Psoas muscle (tissue), 8 donors: ENCODE measurements around the gene ADH7. TPM values are rescaled to one million over a fixed set of nuclear protein-coding genes. Genes with fewer than 3 reads are reported as not detected.
A peak's percentile ranks its signal among the peaks of the same experiment; 100 is the strongest.

Experiments
- ATAC-seq, 4 donors: fragments of 200-7000 bp; cut with Tn5 transposase; one replicate each; pipeline ENCODE4 v1.9.1; 2020; ENCODE audit warnings: moderate library complexity in 3 of 4, mild to moderate bottlenecking in 2 of 4
- DNase-seq, 2 donors: peaks; one replicate each; pipeline ENCODE4 v3.0.0-alpha.2; 2020
- H3K27ac ChIP-seq: fragments of 200-600 bp; one replicate; pipeline ENCODE4 v1.8.0; 2022
- H3K27me3 ChIP-seq, 3 donors: fragments of 200-600 bp in 1 of 3; one replicate each; pipeline versions ENCODE4 v1.6.1 to v1.8.0; 2013 to 2022; ENCODE audit warnings: low read length in 2 of 3, mild to moderate bottlenecking in 2 of 3, moderate library complexity in 1 of 3; ENCODE audit not compliant: insufficient read depth in 3 of 3
- H3K36me3 ChIP-seq, 2 donors: fragments of 200-600 bp in 1 of 2; one replicate each; pipeline versions ENCODE4 v1.6.1 to v1.8.0; 2013 to 2022; ENCODE audit warnings: low read depth in 1 of 2, mild to moderate bottlenecking in 1 of 2, moderate library complexity in 1 of 2; ENCODE audit not compliant: insufficient read depth in 1 of 2
- H3K4me1 ChIP-seq: fragments of 200-600 bp; one replicate; pipeline ENCODE4 v1.8.0; 2022
- H3K4me3 ChIP-seq: fragments of 200-600 bp; one replicate; pipeline ENCODE4 v1.8.0; 2022; ENCODE audit warnings: mild to moderate bottlenecking
- H3K9me3 ChIP-seq: fragments of 200-600 bp; one replicate; pipeline ENCODE4 v1.8.0; 2022
- WGBS, 3 donors: extraction: QIAGEN DNeasy Blood & Tissue Kit; methylation state at CpG; one replicate each; pipeline versions ENCODE4 v1.1.6 to v1.1.7; 2013; 5-methylcytosine and 5-hydroxymethylcytosine counted together
- intact Hi-C, 2 donors: fragments of 100-400 bp; cut with DNase I; formaldehyde crosslinking; loops; one replicate each; pipeline versions ENCODE4 v1.11.0 to v1.14.2; 2022
- polyA plus RNA-seq, 3 donors: library from polyadenylated mRNA; stranded (reverse); fragments of 200-250 nt; gene quantifications; one replicate each; pipeline ENCODE4 v1.2.3, GENCODE V29; 2013
- total RNA-seq, 4 donors: library from RNA; stranded (reverse); fragmentation: NEBNext Ultra II Directional in 2 of 4; extraction: Animal tissue kit (Norgen Biotek cat#: 25700) in 2 of 4; gene quantifications; one replicate each; pipeline versions ENCODE4 v1.2.1 to v1.2.4, GENCODE V29; 2021 to 2023
- TF ChIP-seq, protein P1 (sequence below): fragments of 200-600 bp; IDR thresholded peaks from one replicate; pipeline ENCODE4 v1.8.0; 2022; ENCODE audit warnings: antibody characterized with exemption
- donor health status: healthy with polysubstance abuse.
- donor health status: DM: no; HTN: no; CAD: no; lungs with moderate emphysema.
- donor health status: Bipolar disorder and iron deficiency.
- donor health status: healthy.
- donor health status: DM: yes; HTN: yes; CAD: no.
- donor health status: DM: no; HTN: no; CAD: no.
- donor health status: DM: no; HTN: no; CAD: no.
- donor health status: DM: yes; HTN: yes; CAD: no.

Gene ADH7
- total and polyA plus RNA-seq, 7 donors, result not detected

DNA sequence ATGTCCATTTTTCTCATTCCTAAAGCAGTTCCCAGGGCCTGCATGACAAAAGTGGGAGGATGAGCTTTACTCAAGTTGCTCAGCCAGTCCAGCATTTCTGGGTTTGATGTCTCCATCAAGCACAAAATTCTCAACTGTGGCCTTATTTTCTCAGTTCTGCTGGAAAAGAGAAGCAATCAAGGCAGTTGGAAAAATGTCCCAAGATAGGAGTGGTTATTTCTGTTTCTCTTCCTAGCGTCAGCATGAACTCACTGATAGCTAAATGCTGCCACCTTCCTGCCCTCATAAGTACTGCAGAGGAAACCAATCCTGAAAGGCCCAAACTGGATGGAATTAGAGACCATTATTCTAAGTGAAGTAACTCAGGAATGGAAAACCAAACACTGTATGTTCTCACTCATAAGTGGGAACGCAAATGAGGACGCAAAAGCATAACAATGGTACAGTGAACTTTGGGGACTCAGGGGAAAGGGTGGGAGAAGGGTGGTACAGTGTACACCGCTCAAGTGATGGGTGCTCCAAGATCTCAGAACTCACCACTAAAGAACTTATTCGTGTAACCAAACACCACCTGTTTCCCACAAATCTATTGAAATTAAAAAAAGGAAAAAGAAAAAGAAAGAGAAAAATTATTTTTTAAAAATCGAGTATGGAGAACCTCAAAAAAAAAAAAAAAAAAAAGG lies 29.6 kb downstream of the ADH7 start:
- intact Hi-C loops, result loop anchor here (1.0 to 5.0 kb wide), 3 partner anchors 203 to 287 kb away; no protein-coding TSS in a partner anchor
- no peak overlapping the region for H3K4me3 ChIP-seq
- peak; percentile 45 to 49 for DNase-seq
- H3K27me3 ChIP-seq, result no peaks in the 10 kb centered on the region
- ATAC-seq, result peak; percentile 77 to 90 (median 86)
- no peak overlapping the region for H3K27ac ChIP-seq
- H3K36me3 ChIP-seq, result no peaks in the 10 kb centered on the region
- H3K9me3 ChIP-seq, result no peaks in the 10 kb centered on the region
- peaks cover 10% of the 10 kb centered on the region for H3K4me1 ChIP-seq
- TF ChIP-seq, protein P1, sequence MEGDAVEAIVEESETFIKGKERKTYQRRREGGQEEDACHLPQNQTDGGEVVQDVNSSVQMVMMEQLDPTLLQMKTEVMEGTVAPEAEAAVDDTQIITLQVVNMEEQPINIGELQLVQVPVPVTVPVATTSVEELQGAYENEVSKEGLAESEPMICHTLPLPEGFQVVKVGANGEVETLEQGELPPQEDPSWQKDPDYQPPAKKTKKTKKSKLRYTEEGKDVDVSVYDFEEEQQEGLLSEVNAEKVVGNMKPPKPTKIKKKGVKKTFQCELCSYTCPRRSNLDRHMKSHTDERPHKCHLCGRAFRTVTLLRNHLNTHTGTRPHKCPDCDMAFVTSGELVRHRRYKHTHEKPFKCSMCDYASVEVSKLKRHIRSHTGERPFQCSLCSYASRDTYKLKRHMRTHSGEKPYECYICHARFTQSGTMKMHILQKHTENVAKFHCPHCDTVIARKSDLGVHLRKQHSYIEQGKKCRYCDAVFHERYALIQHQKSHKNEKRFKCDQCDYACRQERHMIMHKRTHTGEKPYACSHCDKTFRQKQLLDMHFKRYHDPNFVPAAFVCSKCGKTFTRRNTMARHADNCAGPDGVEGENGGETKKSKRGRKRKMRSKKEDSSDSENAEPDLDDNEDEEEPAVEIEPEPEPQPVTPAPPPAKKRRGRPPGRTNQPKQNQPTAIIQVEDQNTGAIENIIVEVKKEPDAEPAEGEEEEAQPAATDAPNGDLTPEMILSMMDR, result peak; percentile 96
- WGBS, 3 donors, result 36 to 38% (median 37%) methylated on average over 6 of the region's 6 CpGs

DNA sequence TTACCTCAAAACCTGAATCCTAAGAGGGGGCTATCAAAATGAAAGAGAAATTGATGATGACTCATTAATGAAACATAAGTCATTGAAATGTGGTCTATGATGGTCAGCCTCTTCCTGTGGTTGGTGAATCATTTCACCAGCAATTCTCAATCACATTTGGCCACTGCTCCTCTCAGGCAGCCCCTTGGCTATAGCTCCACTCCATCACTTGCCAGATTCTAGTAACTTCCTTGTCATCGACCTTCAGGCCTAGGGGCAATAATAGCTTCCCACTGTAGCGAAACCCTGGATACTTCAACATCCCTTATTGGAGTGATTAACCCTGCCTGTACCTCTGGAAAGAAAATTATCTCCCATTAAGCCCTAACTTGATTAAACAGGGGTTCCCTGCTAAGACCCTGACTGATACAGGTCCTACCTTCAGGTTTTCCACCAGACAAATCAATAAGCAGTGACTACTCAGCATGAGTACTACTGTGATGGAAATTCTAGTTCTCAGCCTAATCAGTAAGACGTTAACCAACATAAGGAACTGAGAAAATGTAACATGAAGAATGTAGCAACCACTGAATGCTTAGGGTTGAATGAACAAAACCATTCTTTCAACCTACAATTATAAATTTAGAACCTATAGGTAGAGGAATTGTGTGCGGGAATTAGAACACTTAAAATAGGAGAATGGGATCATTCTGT lies 30.4 kb downstream of the ADH7 start:
- 50 to 58% (median 52%) methylated on average over 4 of the region's 4 CpGs for WGBS, 3 donors
- ATAC-seq (peak; percentile 73 to 85 (median 74)), DNase-seq (peak in 1 of 2 donors; percentile 35)
- no peaks in the 10 kb centered on the region for H3K9me3 ChIP-seq
- TF ChIP-seq, protein P1, result no peak
- intact Hi-C loops, result loop anchor here (1.0 to 5.0 kb wide), 4 partner anchors 197 to 286 kb away; no protein-coding TSS in a partner anchor
- H3K4me1 ChIP-seq, result peaks cover 10% of the 10 kb centered on the region
- no peak overlapping the region for H3K4me3 ChIP-seq
- no peaks in the 10 kb centered on the region for H3K27me3 ChIP-seq
- peak overlapping the region; percentile 42 for H3K27ac ChIP-seq
- H3K36me3 ChIP-seq, result no peaks in the 10 kb centered on the region

DNA sequence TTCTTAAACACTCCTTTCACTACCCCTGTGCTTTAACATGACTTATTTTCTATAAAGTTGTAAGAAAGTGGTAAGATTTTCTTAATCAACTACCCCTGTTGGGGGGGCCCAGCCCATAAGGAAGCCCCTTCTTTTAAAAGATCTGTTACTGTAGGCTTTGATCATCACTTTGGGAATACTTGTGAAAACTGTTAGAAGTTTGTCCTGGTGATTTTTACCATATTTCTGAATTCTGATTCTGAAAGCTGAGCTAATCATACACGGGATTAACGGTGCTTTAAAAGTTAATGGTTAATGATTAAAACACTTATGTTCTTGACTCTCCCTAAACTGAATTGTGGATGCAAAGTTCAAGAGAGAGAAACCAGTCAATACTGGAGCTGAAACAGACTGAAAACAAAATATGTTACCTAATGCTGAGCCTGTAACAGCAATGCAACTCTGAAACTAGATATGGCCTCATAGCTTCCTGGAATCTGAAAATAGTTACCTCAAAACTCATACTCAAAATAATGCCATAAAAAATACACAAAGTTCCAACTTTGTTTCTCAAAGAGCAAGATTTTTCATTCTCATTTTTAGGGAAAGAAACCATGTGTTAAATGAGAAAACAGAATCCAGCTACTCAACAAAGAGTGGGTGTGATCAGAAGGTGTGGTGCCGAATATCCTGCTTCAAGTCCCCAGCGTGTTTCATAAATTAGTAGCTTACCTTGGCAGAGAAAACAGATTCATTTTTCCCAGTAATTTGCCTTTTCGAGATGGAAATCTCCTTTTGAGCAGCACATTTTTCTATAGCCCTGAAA lies 31.6 kb downstream of the ADH7 start:
- H3K4me3 ChIP-seq, result no peak overlapping the region
- DNase-seq (no peak), ATAC-seq (peak in 3 of 4 donors; percentile 38 to 50 (median 39))
- intact Hi-C loops, result loop anchor here in 1 of 2 donors (2.0 to 5.0 kb wide), 2 partner anchors 196 to 285 kb away; no protein-coding TSS in a partner anchor
- 66 to 72% (median 68%) methylated on average over 5 of the region's 5 CpGs for WGBS, 3 donors
- no peaks in the 10 kb centered on the region for H3K9me3 ChIP-seq
- H3K27ac ChIP-seq, result peak overlapping the region; percentile 19
- no peaks in the 10 kb centered on the region for H3K36me3 ChIP-seq
- TF ChIP-seq, protein P1, result no peak
- peaks cover 10% of the 10 kb centered on the region for H3K4me1 ChIP-seq
- no peaks in the 10 kb centered on the region for H3K27me3 ChIP-seq

DNA sequence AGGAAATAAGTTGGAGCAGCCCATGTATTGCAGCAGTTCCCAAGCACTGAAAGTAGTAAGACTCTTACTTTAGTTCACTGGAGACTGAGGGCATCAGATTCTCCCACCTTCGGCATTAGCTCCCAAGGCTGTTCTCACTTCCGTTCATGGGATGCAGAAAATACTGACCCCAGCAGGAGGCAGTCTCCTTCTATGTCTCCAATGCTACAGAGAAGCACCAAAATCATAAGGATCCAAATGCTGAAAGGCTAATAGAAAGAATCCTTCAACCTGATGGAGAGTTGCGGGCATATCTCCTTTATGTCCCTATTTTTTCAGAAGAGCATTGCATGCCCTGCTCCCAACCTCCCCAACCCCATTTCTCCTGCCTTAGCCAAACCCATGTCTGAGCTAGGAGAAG lies 32.4 kb downstream of the ADH7 start:
- ATAC-seq, result no peak
- 89 to 92% (median 90%) methylated on average over 3 of the region's 3 CpGs for whole genome bisulfite sequencing, 3 donors
- Histone ChIP-seq H3K4me3 (no peak overlapping the region), H3K27me3 (no peaks in the 10 kb centered on the region), H3K36me3 (no peaks in the 10 kb centered on the region), H3K27ac (no peak overlapping the region), H3K4me1 (peaks cover 10% of the 10 kb centered on the region), H3K9me3 (peaks cover 3% of the 10 kb centered on the region)
- no peak for DNase-seq
- TF ChIP-seq, protein P1, result no peak
- intact Hi-C loops, result loop anchor here in 1 of 2 donors (5.0 kb wide), 1 partner anchor 195 kb away; no protein-coding TSS in a partner anchor
